ENCODE results near the gene KCNC1. TPM values are rescaled to one million over a fixed set of nuclear protein-coding genes. Genes with fewer than 3 reads are reported as not detected.
A peak's percentile ranks its signal among the peaks of the same experiment; 100 is the strongest.

The KCNC1 gene
- not detected in 2 replicates for total RNA-seq

- Mint-ChIP-seq H3K9me3 (no peaks in the 10 kb centered on the region), H3K36me3 (ENCODE audit: low read depth) (no peaks in the 10 kb centered on the region), H3K4me1 (ENCODE audit: low read depth) (no peaks in the 10 kb centered on the region), H3K27ac (no peak within 1 kb of the TSS), H3K4me3 (peak within 1 kb of the TSS; percentile 39), H3K27me3 (ENCODE audit: insufficient read depth) (peaks cover 52% of the 10 kb centered on the region)
- no peak for DNase-seq (ENCODE audit: low spot score)
- intact Hi-C loops (cut with micrococcal nuclease) = no loop called here
Measured at GRCh38 chr11:17734418-17734911, at the start of gene KCNC1. KCNC1 (plus strand) TSS chr11:17734781; CDS start chr11:17736003, 1,222 bp downstream.

DNA sequence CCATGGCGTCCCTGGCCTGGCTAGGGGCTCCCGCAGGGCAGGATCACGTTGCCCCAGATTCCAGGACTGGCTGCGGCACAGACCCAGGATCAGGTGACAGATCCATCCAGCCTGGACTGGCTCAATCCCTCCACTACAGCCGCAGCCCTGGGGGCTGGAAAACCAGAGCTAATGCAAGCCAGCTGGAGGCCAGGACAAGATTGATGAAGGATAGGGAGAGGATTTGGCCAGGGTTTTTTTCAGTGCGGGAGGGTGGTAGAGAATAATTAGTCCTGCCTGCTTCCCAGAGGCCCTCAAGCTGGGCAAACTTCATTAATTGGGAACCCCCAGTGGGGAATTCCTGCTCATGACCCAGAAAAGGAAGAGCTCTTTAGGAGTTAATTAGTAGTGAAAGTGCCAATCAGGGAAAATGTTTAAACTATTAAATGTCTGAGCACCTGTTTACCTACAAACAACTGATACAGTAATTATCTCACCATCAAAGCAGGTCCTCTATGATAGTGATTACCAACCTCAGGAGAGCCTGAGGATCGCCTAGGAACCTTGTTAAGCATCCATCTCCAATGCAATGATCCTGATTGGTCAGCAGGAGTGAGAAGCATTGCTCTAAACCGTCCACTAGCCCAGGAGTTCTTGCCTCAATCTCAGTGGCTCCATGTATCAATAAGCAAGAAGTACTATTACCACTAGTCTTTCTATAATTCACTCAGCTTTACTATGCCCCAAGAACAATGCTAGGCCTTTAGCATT is 48.2 kb upstream of the KCNC1 start:
- Mint-ChIP-seq H3K36me3 (ENCODE audit: low read depth) (no peaks in the 10 kb centered on the region), H3K4me1 (ENCODE audit: low read depth) (no peaks in the 10 kb centered on the region), H3K27ac (no peak overlapping the region), H3K4me3 (no peak overlapping the region), H3K27me3 (ENCODE audit: insufficient read depth) (no peaks in the 10 kb centered on the region), H3K9me3 (no peaks in the 10 kb centered on the region)
- DNase-seq (ENCODE audit: low spot score) = no peak
- intact Hi-C loops (cut with micrococcal nuclease) = no loop called here

DNA sequence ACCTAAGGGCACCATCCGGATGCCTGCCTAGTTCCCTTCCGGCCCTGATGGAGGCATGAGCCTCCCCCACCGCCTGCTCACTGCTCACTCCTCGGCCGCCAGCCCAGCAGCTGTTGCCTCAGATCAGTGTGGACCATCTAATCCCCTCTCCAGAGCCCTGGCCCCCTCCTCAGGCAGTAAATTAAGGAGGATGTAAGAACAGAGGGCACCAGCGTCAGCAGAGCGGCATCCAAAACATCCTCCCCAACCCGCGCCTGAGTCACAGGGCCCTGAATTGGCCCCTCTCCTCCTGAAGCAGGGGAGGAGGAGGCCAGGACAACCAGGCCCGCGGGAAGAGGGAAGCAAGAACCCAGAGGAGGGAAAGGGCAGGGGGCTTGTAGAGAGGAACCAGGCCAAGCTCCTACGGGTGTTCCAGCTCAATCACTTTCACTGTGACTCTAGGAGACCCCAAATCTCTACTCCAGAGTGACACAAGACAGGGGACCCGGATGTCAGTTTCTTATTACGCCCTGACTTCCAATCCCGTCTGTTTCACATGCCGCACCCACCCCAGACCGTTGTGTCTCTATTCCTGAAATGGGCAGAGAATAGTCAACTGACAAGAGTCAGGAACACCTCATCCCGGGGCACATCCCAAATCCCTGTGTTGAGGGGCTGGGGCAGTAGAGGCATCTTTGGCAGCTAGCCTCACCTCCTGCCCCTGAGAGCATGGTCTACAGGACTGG is 46.5 kb upstream of the KCNC1 start:
- Mint-ChIP-seq H3K4me1 (ENCODE audit: low read depth) (no peaks in the 10 kb centered on the region), H3K36me3 (ENCODE audit: low read depth) (no peaks in the 10 kb centered on the region)

DNA sequence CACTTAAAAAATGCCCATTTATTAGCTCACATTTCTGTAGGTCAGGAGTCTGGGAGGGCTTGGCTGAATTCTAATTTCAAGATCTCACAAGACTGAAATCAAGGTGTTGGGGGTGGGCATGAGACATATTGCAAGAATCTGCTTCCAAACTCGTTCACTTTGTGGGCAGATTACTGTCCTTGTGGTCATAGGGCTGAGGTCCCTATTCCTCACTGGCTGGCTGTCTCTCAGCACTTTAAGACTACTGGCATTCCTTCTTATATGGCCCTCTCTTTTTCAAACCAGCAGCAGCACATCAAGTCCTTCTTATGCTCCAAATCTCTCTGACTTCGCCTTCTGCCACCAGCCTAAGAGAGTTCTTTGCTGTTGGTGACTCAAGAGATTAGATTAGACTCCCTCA is 43.0 kb upstream of the KCNC1 start:
- Mint-ChIP-seq H3K27ac (no peak overlapping the region), H3K4me1 (ENCODE audit: low read depth) (no peaks in the 10 kb centered on the region), H3K27me3 (ENCODE audit: insufficient read depth) (peaks cover 25% of the 10 kb centered on the region), H3K9me3 (no peaks in the 10 kb centered on the region), H3K4me3 (no peak overlapping the region), H3K36me3 (ENCODE audit: low read depth) (no peaks in the 10 kb centered on the region)
- intact Hi-C loops (cut with micrococcal nuclease) = no loop called here
- DNase-seq (ENCODE audit: low spot score) = no peak

More for the DNA sequence above, 46.5 kb upstream of the KCNC1 start:
- no peak for DNase-seq (ENCODE audit: low spot score)
- Mint-ChIP-seq H3K4me3 (no peak overlapping the region), H3K27me3 (ENCODE audit: insufficient read depth) (peaks cover 5% of the 10 kb centered on the region), H3K9me3 (no peaks in the 10 kb centered on the region), H3K27ac (no peak overlapping the region)
- intact Hi-C loops (cut with micrococcal nuclease) = no loop called here

DNA sequence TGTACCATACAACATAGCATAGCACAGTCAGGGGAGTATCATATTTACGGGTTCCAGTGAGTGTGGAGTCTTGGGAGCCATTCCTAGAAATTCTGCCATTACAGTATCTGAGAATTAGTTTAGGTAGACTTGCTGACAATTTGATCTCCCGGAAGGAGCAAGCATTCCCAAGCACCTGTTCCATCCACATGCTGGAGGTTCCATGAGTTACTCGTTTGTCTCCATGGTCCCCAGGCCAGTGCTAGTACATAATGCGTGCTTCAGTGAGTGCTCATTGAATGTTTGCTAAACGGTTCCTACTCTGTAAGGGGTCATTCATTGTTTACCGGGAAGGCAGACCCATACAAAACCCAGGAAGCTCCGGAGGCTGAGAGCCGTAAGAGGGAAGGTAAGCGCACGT is 42.6 kb upstream of the KCNC1 start:
- no peaks in the 10 kb centered on the region for H3K9me3 Mint-ChIP-seq
- no peak overlapping the region for H3K27ac Mint-ChIP-seq
- H3K27me3 Mint-ChIP-seq (ENCODE audit: insufficient read depth) = peaks cover 29% of the 10 kb centered on the region
- no peaks in the 10 kb centered on the region for H3K4me1 Mint-ChIP-seq (ENCODE audit: low read depth)
- H3K36me3 Mint-ChIP-seq (ENCODE audit: low read depth) = no peaks in the 10 kb centered on the region
- no peak for DNase-seq (ENCODE audit: low spot score)
- no peak overlapping the region for H3K4me3 Mint-ChIP-seq
- intact Hi-C loops (cut with micrococcal nuclease) = no loop called here

DNA sequence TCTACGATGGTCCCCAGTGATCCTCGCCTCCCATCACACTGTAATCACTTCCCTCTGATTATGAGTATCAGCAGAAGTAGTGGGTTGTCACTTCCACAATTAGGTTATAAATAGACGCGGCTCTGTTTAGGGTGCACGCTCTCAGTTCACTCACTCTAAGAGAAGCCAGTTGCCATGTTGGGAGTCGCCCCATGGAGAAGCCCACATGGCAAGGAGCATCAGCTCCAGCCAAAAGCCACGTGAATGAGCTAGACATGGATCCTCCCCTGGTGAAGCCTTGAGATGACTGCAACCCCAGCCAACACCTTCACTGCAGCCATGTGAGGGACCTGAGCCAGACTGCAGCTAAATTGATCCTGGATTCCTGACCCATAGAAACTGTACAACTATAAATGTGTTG is 41.6 kb upstream of the KCNC1 start:
- Mint-ChIP-seq H3K9me3 (no peaks in the 10 kb centered on the region), H3K36me3 (ENCODE audit: low read depth) (no peaks in the 10 kb centered on the region), H3K4me1 (ENCODE audit: low read depth) (no peaks in the 10 kb centered on the region), H3K27me3 (ENCODE audit: insufficient read depth) (peaks cover 32% of the 10 kb centered on the region), H3K4me3 (no peak overlapping the region), H3K27ac (no peak overlapping the region)
- intact Hi-C loops (cut with micrococcal nuclease) = no loop called here
- no peak for DNase-seq (ENCODE audit: low spot score)

DNA sequence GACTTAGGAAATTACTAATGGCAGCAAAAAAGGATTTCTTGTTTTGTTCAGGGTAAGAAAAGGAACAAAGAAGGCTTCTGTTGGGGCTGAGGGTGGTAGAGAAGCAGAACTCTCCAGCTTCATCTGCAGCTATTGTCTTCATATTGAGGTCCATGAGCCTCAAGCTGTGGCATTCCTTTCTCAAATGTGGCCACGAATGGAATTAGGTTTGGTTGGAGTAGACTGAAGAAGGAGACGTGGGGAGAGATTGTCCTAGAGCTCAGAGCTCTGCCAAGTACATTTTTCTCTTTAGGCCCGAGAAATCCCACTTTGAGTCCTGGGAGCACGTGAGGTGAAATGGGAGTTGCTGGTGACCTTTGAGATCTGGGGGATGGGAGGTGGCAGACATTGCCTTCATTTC is 41.0 kb upstream of the KCNC1 start:
- no peak overlapping the region for H3K4me3 Mint-ChIP-seq

DNA sequence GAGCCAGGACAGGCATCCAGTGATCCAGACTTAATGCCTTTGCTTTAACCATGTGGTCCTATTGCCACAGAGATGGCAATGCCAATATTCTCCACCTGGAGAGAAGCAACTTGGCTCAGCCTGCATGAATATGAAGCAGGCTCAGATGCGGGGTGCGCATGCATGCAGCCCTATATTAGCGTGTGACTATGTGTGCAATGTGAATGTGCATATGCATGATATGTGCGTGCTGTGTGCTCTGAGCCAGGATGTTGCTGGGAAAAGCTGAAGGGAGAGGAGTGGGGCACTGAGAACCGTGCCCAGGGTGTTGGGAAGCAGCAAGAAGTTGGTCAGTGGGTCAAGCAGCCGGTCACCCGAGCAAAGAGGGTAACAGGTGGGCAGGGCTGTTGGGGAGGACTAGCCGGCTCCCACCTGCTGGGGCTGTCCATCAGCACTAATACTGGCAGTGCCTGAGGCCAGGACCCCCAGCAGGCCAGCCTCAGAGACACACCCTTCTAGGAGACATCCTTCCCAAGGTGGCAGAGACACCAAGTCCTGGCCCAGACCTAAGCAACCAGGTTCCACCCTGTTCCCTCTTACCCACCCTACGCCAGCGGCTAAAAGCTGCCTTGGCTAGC is 40.0 kb upstream of the KCNC1 start:
- intact Hi-C loops (cut with micrococcal nuclease) = no loop called here
- H3K27me3 Mint-ChIP-seq (ENCODE audit: insufficient read depth) = peaks cover 32% of the 10 kb centered on the region
- H3K9me3 Mint-ChIP-seq = no peaks in the 10 kb centered on the region
- no peaks in the 10 kb centered on the region for H3K36me3 Mint-ChIP-seq (ENCODE audit: low read depth)
- H3K4me3 Mint-ChIP-seq = no peak overlapping the region
- no peak for DNase-seq (ENCODE audit: low spot score)
- H3K4me1 Mint-ChIP-seq (ENCODE audit: low read depth) = no peaks in the 10 kb centered on the region
- no peak overlapping the region for H3K27ac Mint-ChIP-seq

More for the DNA sequence above, 41.0 kb upstream of the KCNC1 start:
- no peak for DNase-seq (ENCODE audit: low spot score)
- H3K9me3 Mint-ChIP-seq = no peaks in the 10 kb centered on the region
- no peaks in the 10 kb centered on the region for H3K36me3 Mint-ChIP-seq (ENCODE audit: low read depth)
- intact Hi-C loops (cut with micrococcal nuclease) = no loop called here
- H3K27ac Mint-ChIP-seq = no peak overlapping the region
- peaks cover 32% of the 10 kb centered on the region for H3K27me3 Mint-ChIP-seq (ENCODE audit: insufficient read depth)
- no peaks in the 10 kb centered on the region for H3K4me1 Mint-ChIP-seq (ENCODE audit: low read depth)

DNA sequence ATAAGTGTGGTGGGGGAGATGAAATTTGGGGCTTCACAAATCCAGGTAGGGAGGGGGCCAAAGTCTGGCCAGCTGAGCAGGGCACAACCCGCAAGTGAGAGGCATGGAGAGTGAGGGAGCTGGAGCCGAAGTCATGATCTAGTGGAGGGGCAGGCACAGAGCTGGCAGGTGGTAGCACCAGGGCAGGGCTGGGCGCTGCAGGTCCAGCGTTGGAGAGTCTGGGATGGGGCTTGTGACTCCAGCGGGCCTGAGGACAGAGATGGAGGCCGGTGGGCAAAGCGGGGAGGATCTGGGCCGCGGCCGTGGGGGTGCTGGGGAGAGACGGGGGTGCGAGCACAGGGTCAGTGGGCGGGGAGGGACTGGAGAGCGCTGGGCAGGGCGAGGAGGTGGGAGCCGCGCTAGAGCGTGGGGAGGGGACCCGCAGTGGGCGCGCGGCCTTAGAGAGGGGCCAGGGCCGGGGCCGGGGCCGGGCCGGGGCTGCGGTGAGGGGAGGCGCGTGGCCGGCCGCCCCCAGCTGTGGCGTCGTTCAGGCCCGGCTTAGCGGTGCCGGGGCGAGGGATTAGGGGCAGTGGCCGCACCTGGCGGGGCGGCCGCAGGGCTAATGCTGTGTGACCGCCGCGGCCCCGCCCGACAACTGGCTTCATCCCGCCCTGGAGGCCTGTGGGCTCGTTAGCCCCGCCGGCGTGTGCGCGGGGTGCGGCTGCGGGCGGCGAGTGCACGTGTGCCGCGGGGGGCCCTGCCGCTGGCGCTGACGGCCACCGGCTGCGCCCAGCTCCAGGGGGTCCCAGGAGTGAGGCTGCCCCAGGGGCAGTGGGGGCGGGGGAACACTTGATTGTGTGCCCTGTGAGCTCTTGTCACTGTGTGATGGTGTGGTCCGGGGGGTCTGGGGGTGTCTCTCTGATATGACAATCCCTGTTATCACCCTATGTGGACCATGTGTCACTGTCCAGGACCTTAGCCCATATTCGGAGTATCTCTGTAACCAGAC is 38.8 kb upstream of the KCNC1 start:
- intact Hi-C loops (cut with micrococcal nuclease) = no loop called here
- Mint-ChIP-seq H3K36me3 (ENCODE audit: low read depth) (no peaks in the 10 kb centered on the region), H3K27ac (no peak overlapping the region), H3K4me1 (ENCODE audit: low read depth) (no peaks in the 10 kb centered on the region), H3K4me3 (no peak overlapping the region), H3K9me3 (no peaks in the 10 kb centered on the region), H3K27me3 (ENCODE audit: insufficient read depth) (peaks cover 32% of the 10 kb centered on the region)
- no peak for DNase-seq (ENCODE audit: low spot score)

DNA sequence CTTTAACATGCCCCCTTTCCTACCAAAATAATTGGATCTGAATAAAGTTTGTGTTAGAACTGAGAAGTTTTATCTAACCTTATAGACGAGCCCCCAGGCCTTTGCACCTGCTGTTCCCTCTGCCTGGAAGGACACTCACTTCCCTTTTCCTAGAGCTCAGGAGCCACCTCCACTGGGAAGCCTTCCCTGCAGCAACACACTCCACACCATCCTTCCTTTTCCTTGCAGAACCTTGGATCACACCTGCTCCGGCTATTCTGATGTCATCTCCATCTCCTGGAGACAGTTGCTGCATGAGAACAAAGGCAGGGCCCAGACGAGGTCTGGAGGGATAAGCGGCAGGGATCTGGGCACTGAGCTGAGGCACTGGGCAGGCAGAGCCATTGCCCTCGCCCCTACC is 37.8 kb upstream of the KCNC1 start:
- no peak for DNase-seq (ENCODE audit: low spot score)
- Mint-ChIP-seq H3K4me3 (no peak overlapping the region), H3K9me3 (no peaks in the 10 kb centered on the region), H3K4me1 (ENCODE audit: low read depth) (no peaks in the 10 kb centered on the region), H3K27me3 (ENCODE audit: insufficient read depth) (peaks cover 31% of the 10 kb centered on the region), H3K36me3 (ENCODE audit: low read depth) (no peaks in the 10 kb centered on the region), H3K27ac (no peak overlapping the region)
- intact Hi-C loops (cut with micrococcal nuclease) = no loop called here

- Mint-ChIP-seq H3K27ac (no peak overlapping the region), H3K4me1 (ENCODE audit: low read depth) (no peaks in the 10 kb centered on the region), H3K36me3 (ENCODE audit: low read depth) (no peaks in the 10 kb centered on the region), H3K9me3 (no peaks in the 10 kb centered on the region), H3K27me3 (ENCODE audit: insufficient read depth) (peaks cover 27% of the 10 kb centered on the region), H3K4me3 (no peak overlapping the region)
- DNase-seq (ENCODE audit: low spot score) = no peak
- intact Hi-C loops (cut with micrococcal nuclease) = no loop called here
Measured at GRCh38 chr11:17697175-17697949, 37.2 kb upstream of the KCNC1 start.
